Spinal cord (tissue), 10 donors: Measurements from ENCODE around the gene PNP. TPM values are rescaled to one million over a fixed set of nuclear protein-coding genes. Genes with fewer than 3 reads are reported as not detected.
A peak's percentile ranks its signal among the peaks of the same experiment; 100 is the strongest.

ENCODE experiments used
- DNase-seq, 6 donors: peaks; one replicate each; pipeline versions ENCODE4 v3.0.0 to v3.0.0-alpha.2; 2013 to 2015; ENCODE audit warnings: low spot score in 6 of 6, low read depth in 4 of 6
- H3K27ac ChIP-seq: one replicate; pipeline ENCODE4 v1.5.1; 2013; ENCODE audit warnings: low read depth, low read length, control low read depth
- H3K27me3 ChIP-seq: one replicate; pipeline ENCODE4 v1.6.1; 2013; ENCODE audit warnings: low read length; ENCODE audit not compliant: control insufficient read depth, insufficient read depth
- H3K36me3 ChIP-seq: one replicate; pipeline ENCODE4 v1.6.1; 2013; ENCODE audit warnings: low read length; ENCODE audit not compliant: control insufficient read depth, insufficient read depth
- H3K4me1 ChIP-seq: one replicate; pipeline ENCODE4 v1.6.1; 2013; ENCODE audit warnings: low read length; ENCODE audit not compliant: control insufficient read depth, insufficient read depth
- H3K4me3 ChIP-seq: one replicate; pipeline ENCODE4 v1.5.1; 2013; ENCODE audit warnings: low read depth, low read length, control low read depth
- H3K9me3 ChIP-seq: one replicate; pipeline ENCODE4 v1.6.1; 2013; ENCODE audit warnings: low read length; ENCODE audit not compliant: control insufficient read depth, insufficient read depth
- WGBS: methylation state at CpG from one replicate; pipeline ENCODE4 v1.1.5; 2013; ENCODE audit warnings: missing lambda C conversion rate; ENCODE audit not compliant: insufficient coverage; 5-methylcytosine and 5-hydroxymethylcytosine counted together
- polyA plus RNA-seq, 2 donors: library from polyadenylated mRNA; unstranded; fragments of 120-200 nt; gene quantifications; one replicate each; pipeline ENCODE4 v1.2.1, GENCODE V29; 2013; ENCODE audit not compliant: insufficient read length in 2 of 2
- total RNA-seq, 2 donors: library from RNA; depleted of rRNA in 1 of 2; stranded (reverse); fragments of 120-200 nt in 1 of 2; fragments of >200 nt in 1 of 2; gene quantifications; one replicate each; pipeline versions ENCODE4 v1.2.3 to v1.2.4, GENCODE V29; 2013 to 2014
- donor health status: healthy.

The PNP gene
- total and polyA plus RNA-seq, 4 donors: 20.9 to 27.3 (median 24.5) TPM

DNA sequence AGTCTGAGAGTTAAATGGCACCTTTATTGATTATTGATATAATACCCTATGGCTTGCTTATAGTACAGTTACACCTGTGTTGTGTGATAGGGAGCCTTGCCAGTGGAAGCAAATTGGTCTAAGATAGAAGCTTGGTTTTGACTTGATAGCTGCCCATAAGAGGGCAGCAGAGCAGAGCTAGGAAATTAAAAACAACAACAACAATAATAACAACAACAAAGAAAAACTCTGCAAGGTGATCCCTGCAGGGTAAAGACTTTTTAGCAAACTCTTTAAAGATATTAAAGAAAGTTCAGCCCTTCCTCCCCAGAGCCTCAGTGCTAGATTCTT lies 18.2 kb downstream of the PNP start:
- Histone ChIP-seq H3K27me3 (no peaks in the 10 kb centered on the region), H3K4me3 (no peak overlapping the region), H3K9me3 (no peaks in the 10 kb centered on the region), H3K27ac (no peak overlapping the region), H3K36me3 (no peaks in the 10 kb centered on the region), H3K4me1 (no peaks in the 10 kb centered on the region)
- no peak for DNase-seq

DNA sequence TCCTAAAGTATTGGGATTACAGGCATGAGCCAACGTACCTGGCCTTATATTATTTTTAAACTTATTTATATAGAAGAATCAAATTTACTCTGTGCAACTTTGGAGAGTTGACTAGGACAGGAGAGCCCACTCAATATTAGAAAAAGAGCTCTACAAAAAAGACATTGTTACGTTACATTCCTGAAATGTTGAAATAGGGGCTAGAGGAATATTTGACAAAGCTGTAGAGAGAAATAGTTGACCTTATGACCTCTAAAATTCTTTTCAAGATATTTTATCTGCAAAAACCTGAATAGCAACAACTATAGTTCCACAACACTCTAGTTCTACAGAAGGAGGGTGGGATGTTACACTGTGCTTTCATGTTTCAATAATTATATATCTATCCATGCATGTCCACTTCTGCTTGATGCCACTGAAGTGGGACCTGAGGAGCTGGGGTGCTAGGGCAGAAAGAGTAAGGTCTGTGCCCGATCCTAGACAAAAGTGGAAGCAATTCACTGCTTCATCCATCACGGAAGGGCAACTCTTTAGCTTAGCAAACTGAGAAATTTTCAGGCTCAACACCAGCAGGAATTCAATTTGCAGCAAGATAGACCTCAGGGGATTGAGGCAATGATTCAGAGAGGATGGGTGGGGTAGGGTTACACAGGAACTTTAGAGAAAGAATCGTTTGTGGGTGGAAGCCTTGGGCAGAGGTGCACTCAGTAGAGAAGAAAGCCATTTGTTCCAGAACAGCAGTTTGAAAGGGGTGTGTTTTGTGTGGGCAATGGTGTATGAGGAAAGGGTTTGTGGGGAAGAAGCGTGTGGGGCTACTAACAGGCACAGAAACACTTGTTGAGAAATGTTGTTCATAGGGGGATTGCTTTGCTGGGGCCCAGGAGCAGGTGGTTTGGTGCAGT lies 20.1 kb downstream of the PNP start:
- Histone ChIP-seq H3K4me3 (no peak overlapping the region), H3K27ac (no peak overlapping the region), H3K9me3 (no peaks in the 10 kb centered on the region), H3K4me1 (no peaks in the 10 kb centered on the region), H3K36me3 (no peaks in the 10 kb centered on the region), H3K27me3 (no peaks in the 10 kb centered on the region)
- WGBS: 43% methylated on average over 4 of the region's 6 CpGs
- no peak for DNase-seq

DNA sequence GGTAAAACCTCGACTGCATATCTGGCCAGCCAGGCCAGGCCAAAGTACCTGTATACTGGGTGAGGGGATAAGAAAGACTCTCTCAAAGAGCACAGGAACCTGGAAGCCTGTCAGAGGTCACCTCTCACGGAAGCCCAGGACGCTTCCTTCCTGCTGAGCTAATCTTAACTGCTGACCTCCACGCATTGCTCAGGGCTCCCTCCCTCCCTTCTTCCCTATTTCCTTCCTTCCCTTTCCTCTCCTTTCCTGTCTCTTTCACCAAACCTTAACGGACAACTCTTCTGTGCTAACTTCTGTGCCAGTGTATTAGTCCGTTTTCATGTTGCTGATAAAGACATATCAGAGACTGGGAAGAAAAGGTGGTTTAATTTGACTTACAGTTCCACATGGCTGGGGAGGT lies 21.4 kb downstream of the PNP start:
- 60% methylated on average over 2 of the region's 6 CpGs for WGBS
- Histone ChIP-seq H3K9me3 (no peaks in the 10 kb centered on the region), H3K27ac (no peak overlapping the region), H3K4me3 (no peak overlapping the region), H3K36me3 (no peaks in the 10 kb centered on the region), H3K4me1 (no peaks in the 10 kb centered on the region), H3K27me3 (no peaks in the 10 kb centered on the region)
- no peak for DNase-seq

DNA sequence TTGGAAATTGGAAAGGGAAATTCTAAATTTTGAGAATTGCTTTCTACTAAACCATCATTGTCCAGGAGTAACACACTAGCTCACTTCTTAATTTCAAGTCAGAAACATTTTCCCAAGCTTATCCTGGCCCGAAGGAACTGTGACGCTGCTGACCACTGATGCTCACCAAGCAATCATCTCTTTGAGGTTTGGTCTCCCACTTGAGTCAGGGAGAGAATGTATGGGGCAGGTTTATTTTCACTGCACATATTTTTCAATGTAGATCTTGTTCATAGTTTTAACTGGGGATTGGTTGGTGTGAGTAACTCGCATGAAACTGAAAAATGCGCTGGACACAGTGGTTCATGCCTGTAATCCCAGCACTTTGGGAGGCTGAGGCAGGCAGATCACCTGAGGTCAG lies 23.3 kb downstream of the PNP start:
- DNase-seq: no peak
- Histone ChIP-seq H3K9me3 (no peaks in the 10 kb centered on the region), H3K27me3 (no peaks in the 10 kb centered on the region), H3K27ac (no peak overlapping the region), H3K4me3 (no peak overlapping the region), H3K4me1 (no peaks in the 10 kb centered on the region), H3K36me3 (no peaks in the 10 kb centered on the region)
- WGBS: 95% methylated on average over 2 of the region's 4 CpGs

DNA sequence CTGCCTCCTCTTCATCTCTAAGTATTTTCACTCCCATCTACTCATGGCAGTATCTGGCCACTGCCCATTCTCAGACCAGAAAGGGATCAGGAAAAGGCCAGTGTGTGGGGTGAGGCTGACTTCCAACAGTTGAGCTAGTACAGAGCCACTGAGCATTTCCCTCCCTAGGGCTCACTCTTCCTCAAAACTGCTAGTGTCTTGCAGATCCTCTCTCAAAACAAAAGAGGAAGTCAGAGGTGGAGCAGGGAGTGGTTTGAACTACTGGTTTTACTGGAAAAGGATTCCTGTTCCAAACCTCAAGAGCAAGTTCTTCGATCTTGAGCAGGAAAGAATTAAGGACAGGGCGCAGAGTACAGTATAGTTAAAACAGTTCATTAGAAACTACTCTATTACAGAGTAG lies 24.4 kb downstream of the PNP start:
- DNase-seq: no peak
- Histone ChIP-seq H3K4me3 (no peak overlapping the region), H3K9me3 (no peaks in the 10 kb centered on the region), H3K27ac (no peak overlapping the region), H3K36me3 (no peaks in the 10 kb centered on the region), H3K27me3 (no peaks in the 10 kb centered on the region), H3K4me1 (no peaks in the 10 kb centered on the region)
- no CpG with 5 or more reads among the region's 2 CpGs for WGBS

DNA sequence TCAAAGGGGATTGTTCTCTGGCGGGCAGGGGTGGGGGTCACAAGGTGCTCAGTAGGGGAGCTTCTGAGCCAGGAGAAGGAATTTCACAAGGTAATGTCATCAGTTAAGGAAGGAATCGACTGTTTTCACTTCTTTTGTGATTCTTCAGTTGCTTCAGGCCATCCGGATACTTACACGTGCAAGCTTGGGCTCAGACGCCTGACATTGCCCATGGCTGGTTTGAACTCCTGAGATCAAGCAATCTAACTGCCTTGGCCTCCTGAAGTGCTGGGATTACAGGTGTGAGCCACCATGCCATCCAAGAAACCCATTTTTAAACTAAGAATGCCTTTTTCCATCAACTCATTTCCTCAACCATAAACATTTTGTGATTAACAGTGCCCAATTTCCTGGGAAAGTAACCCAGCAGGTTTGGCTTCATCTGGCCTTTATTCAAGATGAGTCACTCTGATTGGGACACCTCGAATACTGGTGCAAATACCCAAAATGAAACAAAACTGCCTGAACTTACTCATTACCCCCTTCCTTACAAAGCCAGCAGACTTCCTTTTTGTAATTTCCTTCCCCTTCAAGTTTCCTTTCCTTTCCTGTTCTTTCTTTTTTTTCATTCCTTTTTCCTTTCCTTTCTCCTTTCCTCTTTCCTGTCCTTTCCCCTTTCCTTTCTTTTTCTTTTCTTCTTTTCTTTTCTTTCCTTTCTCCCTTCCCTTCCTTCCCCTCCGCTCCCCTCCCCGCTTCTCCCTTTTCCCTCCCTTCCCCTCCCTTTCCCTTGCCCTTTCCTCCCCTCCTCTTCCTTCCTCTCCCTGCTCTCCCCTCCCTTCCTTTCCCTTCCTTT lies 25.9 kb downstream of the PNP start:
- H3K27ac ChIP-seq: no peak overlapping the region
- no peak overlapping the region for H3K4me3 ChIP-seq
- H3K36me3 ChIP-seq: no peaks in the 10 kb centered on the region
- H3K27me3 ChIP-seq: no peaks in the 10 kb centered on the region
- WGBS: 89% methylated on average over 8 of the region's 8 CpGs
- no peaks in the 10 kb centered on the region for H3K4me1 ChIP-seq
- no peak for DNase-seq
- no peaks in the 10 kb centered on the region for H3K9me3 ChIP-seq

- H3K9me3 ChIP-seq: no peaks in the 10 kb centered on the region
- no peak overlapping the region for H3K27ac ChIP-seq
- no peak overlapping the region for H3K4me3 ChIP-seq
- no peak for DNase-seq
- WGBS: 89% methylated on average over 1 of the region's 2 CpGs
- no peaks in the 10 kb centered on the region for H3K27me3 ChIP-seq
- H3K4me1 ChIP-seq: no peaks in the 10 kb centered on the region
- no peaks in the 10 kb centered on the region for H3K36me3 ChIP-seq
Measured at GRCh38 chr14:20498622-20499021, 29.4 kb downstream of the PNP start.

DNA sequence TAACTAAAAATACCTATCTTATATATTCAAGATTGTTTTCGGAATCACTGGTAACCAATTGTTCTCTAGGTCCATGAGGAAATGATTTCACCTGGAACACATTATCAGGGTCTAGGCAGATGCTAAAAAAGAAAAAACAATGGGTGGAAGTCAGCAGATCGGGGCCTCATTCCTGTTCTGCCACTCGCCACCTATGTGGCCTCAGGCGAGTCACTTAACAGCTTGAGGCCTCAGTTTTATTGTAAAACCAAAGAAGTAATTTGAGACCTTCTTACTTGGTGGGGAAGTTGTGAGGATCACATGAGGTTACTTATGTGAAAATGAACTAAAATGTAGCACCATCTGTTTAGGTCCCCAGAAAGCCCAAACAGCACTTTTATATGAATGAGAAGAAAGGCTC lies 29.9 kb downstream of the PNP start:
- Histone ChIP-seq H3K36me3 (no peaks in the 10 kb centered on the region), H3K4me1 (no peaks in the 10 kb centered on the region), H3K27ac (no peak overlapping the region), H3K9me3 (no peaks in the 10 kb centered on the region), H3K27me3 (no peaks in the 10 kb centered on the region), H3K4me3 (no peak overlapping the region)
- WGBS: 100% methylated on average over 1 of the region's 4 CpGs
- no peak for DNase-seq

- Histone ChIP-seq H3K4me3 (no peak overlapping the region), H3K9me3 (no peaks in the 10 kb centered on the region), H3K36me3 (no peaks in the 10 kb centered on the region), H3K4me1 (no peaks in the 10 kb centered on the region), H3K27me3 (no peaks in the 10 kb centered on the region), H3K27ac (no peak overlapping the region)
- 88% methylated on average over 5 of the region's 5 CpGs for WGBS
- peak in 1 of 6 donors; percentile 36 for DNase-seq
Measured at GRCh38 chr14:20499881-20500280, 30.7 kb downstream of the PNP start.

DNA sequence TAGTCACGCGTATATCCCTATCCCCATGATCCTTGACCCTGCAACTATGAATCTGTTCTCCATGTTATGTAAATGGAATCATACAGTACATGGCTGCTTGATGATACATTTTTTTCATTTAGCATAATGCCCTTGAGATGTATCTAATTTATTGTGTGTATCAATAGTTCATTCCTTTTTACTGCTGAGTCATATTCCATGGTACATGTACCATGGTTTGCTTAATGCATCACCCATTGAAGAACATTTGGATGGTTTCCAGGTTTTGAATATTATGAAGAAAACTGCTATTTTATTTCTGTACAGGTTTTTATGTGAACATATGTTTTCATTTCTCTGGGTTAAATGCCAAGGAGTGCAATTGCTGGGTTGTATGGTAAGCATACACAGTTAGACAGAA lies 32.1 kb downstream of the PNP start:
- Histone ChIP-seq H3K9me3 (no peaks in the 10 kb centered on the region), H3K27ac (no peak overlapping the region), H3K27me3 (no peaks in the 10 kb centered on the region), H3K4me3 (no peak overlapping the region), H3K4me1 (no peaks in the 10 kb centered on the region), H3K36me3 (no peaks in the 10 kb centered on the region)
- no peak for DNase-seq
- WGBS: no CpG with 5 or more reads among the region's 2 CpGs
